Measurements from ENCODE around the gene MLXIP. TPM values are rescaled to one million over a fixed set of nuclear protein-coding genes. Genes with fewer than 3 reads are reported as not detected.

The MLXIP gene
- total RNA-seq, 1 experiment from 2014 or later: 46.3 TPM

- H4K20me1 ChIP-seq (ENCODE audit: insufficient read depth): no peaks in the 10 kb centered on the region
- ChIA-PET RAD21 (ENCODE audit: low non-redundant PET in 1 of 2, low total read pairs in 2 of 2, uncharacterized antibody in 2 of 2, unreplicated experiment in 2 of 2) (no interaction called here), POLR2A (no interaction called here), CTCF (no interaction called here)
- BruUV-seq (replicated peaks): no TSS peak
- no peak for TF ChIP-seq ZFX (IDR thresholded peaks at IDR 0.05)
- TF ChIP-seq EZH2phosphoT487 (IDR thresholded peaks at IDR 0.05; ENCODE audit: borderline replicate concordance): no peak
- TF ChIP-seq ATF3 (IDR thresholded peaks at IDR 0.05): no peak
- no peak for TF ChIP-seq ZBTB33 (IDR thresholded peaks at IDR 0.05; ENCODE audit: extremely low read depth, insufficient replicate concordance, low read length)
- no peak for TF ChIP-seq POLR2A (IDR thresholded peaks at IDR 0.05; ENCODE audit: borderline replicate concordance, extremely low read depth, insufficient read depth, insufficient read length)
- no peak for TF ChIP-seq CBX3 (IDR thresholded peaks at IDR 0.05; ENCODE audit: low read depth)
- no peak for TF ChIP-seq SP1 (IDR thresholded peaks at IDR 0.05; ENCODE audit: low read depth)
- peaks cover 21 to 26% of the 10 kb centered on the region in 2 experiments for H3K4me1 ChIP-seq (ENCODE audit: control insufficient read depth in 1 of 2, insufficient read depth in 2 of 2, low read length in 2 of 2)
- ATAC-seq (no peak), DNase-seq (ENCODE audit: low read depth, low spot score) (no peak)
- H3K4me3 ChIP-seq (replicated peaks in 1 of 2; ENCODE audit: low read depth in 1 of 2, low read length in 2 of 2): no peak overlapping the region
- H3K27ac ChIP-seq (ENCODE audit: low read depth, low read length): no peak overlapping the region
- H3K9me2 ChIP-seq (ENCODE audit: insufficient read depth): no peaks in the 10 kb centered on the region
- H3K9ac ChIP-seq (ENCODE audit: low read length): no peak overlapping the region
- no peak overlapping the region for H2AFZ ChIP-seq (ENCODE audit: low read depth, low read length, poor library complexity, severe bottlenecking)
- H3K9me3 ChIP-seq (ENCODE audit: control insufficient read depth in 1 of 2, insufficient read depth in 1 of 2, low read depth in 1 of 2, low read length in 2 of 2): no peaks in the 10 kb centered on the region
- H3K27me3 ChIP-seq (ENCODE audit: insufficient read depth, low read length): no peaks in the 10 kb centered on the region
- peaks cover 17% of the 10 kb centered on the region in 2 experiments for H3K36me3 ChIP-seq (ENCODE audit: control insufficient read depth in 1 of 2, insufficient read depth in 2 of 2, low read length in 2 of 2)
- H3K4me2 ChIP-seq (ENCODE audit: low read length): no peak overlapping the region
- intact Hi-C loops (cut with micrococcal nuclease): no loop called here
- peaks cover 2% of the 10 kb centered on the region; the same call in 1 of the 2 replicates for H3K79me2 ChIP-seq (ENCODE audit: insufficient read depth, low read length)
Observed at GRCh38 chr12:122059203-122059960, 19.2 kb upstream of the MLXIP start.

GRCh38 chr12:122060081-122060501 is 18.5 kb upstream of the MLXIP start:
- no peak overlapping the region for H3K4me3 ChIP-seq (replicated peaks in 1 of 2; ENCODE audit: low read depth in 1 of 2, low read length in 2 of 2)
- intact Hi-C loops (cut with micrococcal nuclease): no loop called here
- ChIA-PET RAD21 (ENCODE audit: low non-redundant PET in 1 of 2, low total read pairs in 2 of 2, uncharacterized antibody in 2 of 2, unreplicated experiment in 2 of 2) (no interaction called here), CTCF (no interaction called here), POLR2A (no interaction called here)
- DNase-seq (ENCODE audit: low read depth, low spot score) (no peak), ATAC-seq (no peak)
- peaks cover 9% of the 10 kb centered on the region for H3K79me2 ChIP-seq (ENCODE audit: insufficient read depth, low read length)
- no peaks in the 10 kb centered on the region for H4K20me1 ChIP-seq (ENCODE audit: insufficient read depth)
- no peaks in the 10 kb centered on the region for H3K9me2 ChIP-seq (ENCODE audit: insufficient read depth)
- no peak overlapping the region for H3K27ac ChIP-seq (ENCODE audit: low read depth, low read length)
- H3K9me3 ChIP-seq (ENCODE audit: control insufficient read depth in 1 of 2, insufficient read depth in 1 of 2, low read depth in 1 of 2, low read length in 2 of 2): no peaks in the 10 kb centered on the region
- no peak overlapping the region for H3K4me2 ChIP-seq (ENCODE audit: low read length)
- no TSS peak for BruUV-seq (replicated peaks)
- no peak overlapping the region for H3K9ac ChIP-seq (ENCODE audit: low read length)
- no peaks in the 10 kb centered on the region for H3K27me3 ChIP-seq (ENCODE audit: insufficient read depth, low read length)
- no peak overlapping the region for H2AFZ ChIP-seq (ENCODE audit: low read depth, low read length, poor library complexity, severe bottlenecking)
- peaks cover 11 to 17% of the 10 kb centered on the region in 2 experiments for H3K36me3 ChIP-seq (ENCODE audit: control insufficient read depth in 1 of 2, insufficient read depth in 2 of 2, low read length in 2 of 2)
- peaks cover 22 to 33% of the 10 kb centered on the region in 2 experiments for H3K4me1 ChIP-seq (ENCODE audit: control insufficient read depth in 1 of 2, insufficient read depth in 2 of 2, low read length in 2 of 2)
- no peak for TF ChIP-seq REST (IDR thresholded peaks at IDR 0.05; ENCODE audit: low read depth)
- no peak for TF ChIP-seq YY1 (IDR thresholded peaks at IDR 0.05; ENCODE audit: extremely low read depth, insufficient replicate concordance, low read depth, low read length)
- TF ChIP-seq CBX3 (IDR thresholded peaks at IDR 0.05; ENCODE audit: low read depth): no peak
- TF ChIP-seq JUND (IDR thresholded peaks at IDR 0.05): no peak
- TF ChIP-seq ZNF274 (IDR thresholded peaks at IDR 0.05; ENCODE audit: low read depth, low read length): no peak

Measured in HCT116 (cell line).